Kidney (tissue), 14 donors: ENCODE measurements around the gene KLK12. TPM values are rescaled to one million over a fixed set of nuclear protein-coding genes. Genes with fewer than 3 reads are reported as not detected.

Experiments
- DNase-seq, 5 donors: peaks; one replicate each; pipeline ENCODE4 v3.0.0-alpha.2; 2013 to 2020
- FAIRE-seq: peaks from 2 replicates; lab custom pipeline; 2012; peaks lifted over from hg19 to GRCh38; lab: Jason Lieb, UNC
- H3K27ac ChIP-seq, 2 donors: one replicate each; pipeline ENCODE4 v1.7.0; 2013; ENCODE audit warnings: low read depth in 2 of 2, low read length in 2 of 2, inconsistent platforms in 1 of 2
- H3K27me3 ChIP-seq: one replicate; pipeline ENCODE4 v1.7.1; 2013; ENCODE audit warnings: low read length, inconsistent platforms; ENCODE audit not compliant: control insufficient read depth, insufficient read depth
- H3K36me3 ChIP-seq, 3 donors: one replicate each; pipeline versions ENCODE4 v1.7.0 to v1.7.1; 2013; ENCODE audit warnings: low read length in 3 of 3, control low read depth in 1 of 3, inconsistent platforms in 1 of 3; ENCODE audit not compliant: insufficient read depth in 3 of 3, control insufficient read depth in 2 of 3
- H3K4me1 ChIP-seq, 3 donors: one replicate each; pipeline versions ENCODE4 v1.7.0 to v1.7.1; 2013; ENCODE audit warnings: low read length in 3 of 3, inconsistent platforms in 1 of 3, low read depth in 1 of 3; ENCODE audit not compliant: control insufficient read depth in 2 of 3, insufficient read depth in 2 of 3
- H3K4me3 ChIP-seq, 3 donors: one replicate each; pipeline versions ENCODE4 v1.7.0 to v1.8.1; 2013; ENCODE audit warnings: low read length in 3 of 3, control low read depth in 1 of 3, inconsistent platforms in 1 of 3
- H3K9ac ChIP-seq, 3 donors: one replicate each; pipeline versions ENCODE4 v1.7.0 to v1.7.1; 2013; ENCODE audit warnings: low read length in 3 of 3, control low read depth in 1 of 3, inconsistent platforms in 1 of 3
- H3K9me3 ChIP-seq, 3 donors: one replicate each; pipeline versions ENCODE4 v1.7.0 to v1.7.1; 2013; ENCODE audit warnings: low read length in 3 of 3, control low read depth in 1 of 3, inconsistent platforms in 1 of 3; ENCODE audit not compliant: control insufficient read depth in 2 of 3, insufficient read depth in 1 of 3
- intact Hi-C: fragments of 100-400 bp; cut with DNase I; formaldehyde crosslinking; loops from one replicate; pipeline ENCODE4 v1.11.1; 2022
- polyA plus RNA-seq: library from polyadenylated mRNA; stranded (reverse); fragments of 350-450 nt; fragmentation: Illumina TruSeq; extraction: RNeasy Lipid Tissue Mini Kit (QIAGEN cat#74804); gene quantifications from one replicate; pipeline ENCODE4 v1.2.3, GENCODE V29; 2014; ENCODE audit warnings: low read depth, low replicate concordance; ENCODE audit not compliant: insufficient read depth
- total RNA-seq: library from RNA; stranded (reverse); fragmentation: NEBNext Ultra II Directional; extraction: Animal tissue kit (Norgen Biotek cat#: 25700); gene quantifications from one replicate; pipeline ENCODE4 v1.2.1, GENCODE V29; 2021
- TF ChIP-seq, protein P1 (sequence below): IDR thresholded peaks from 3 replicates; pipeline ENCODE4 v1.5.1; 2012; ENCODE audit warnings: mild to moderate bottlenecking, moderate library complexity, borderline replicate concordance; ENCODE audit not compliant: insufficient read depth; ENCODE audit errors: extremely low read depth
- donor health status: control.
- donor health status: control.
- donor health status: control.
- donor health status: control.
- donor health status: control.
- donor health status: DM: yes; HTN: yes; CAD: no.
- donor health status: Normal renal cell carcinoma (clear cell type).

The KLK12 gene
- total and polyA plus RNA-seq, 2 donors from 2014 or later: not detected

DNA sequence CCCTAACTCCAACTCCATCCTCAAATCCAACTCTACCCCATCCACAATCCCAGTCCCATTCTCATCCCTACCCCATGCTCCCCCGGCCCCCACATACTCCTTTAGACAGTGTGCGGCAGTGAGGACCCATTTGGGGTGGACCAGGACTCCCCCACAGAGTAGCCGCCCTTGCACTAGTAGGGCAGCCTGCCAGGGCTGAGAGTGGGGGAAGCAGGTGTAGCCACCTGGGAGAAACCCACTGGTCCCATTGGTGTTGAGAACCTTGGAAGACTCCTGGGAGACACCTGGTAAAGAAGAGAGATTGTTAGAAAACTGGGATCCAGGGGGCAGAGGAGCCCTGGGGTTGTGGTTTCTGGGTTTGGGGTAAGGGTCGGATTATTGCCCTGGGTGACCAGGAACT, 25.5 kb upstream of the KLK12 start:
- intact Hi-C loops: no loop called here
- TF ChIP-seq, protein P1, sequence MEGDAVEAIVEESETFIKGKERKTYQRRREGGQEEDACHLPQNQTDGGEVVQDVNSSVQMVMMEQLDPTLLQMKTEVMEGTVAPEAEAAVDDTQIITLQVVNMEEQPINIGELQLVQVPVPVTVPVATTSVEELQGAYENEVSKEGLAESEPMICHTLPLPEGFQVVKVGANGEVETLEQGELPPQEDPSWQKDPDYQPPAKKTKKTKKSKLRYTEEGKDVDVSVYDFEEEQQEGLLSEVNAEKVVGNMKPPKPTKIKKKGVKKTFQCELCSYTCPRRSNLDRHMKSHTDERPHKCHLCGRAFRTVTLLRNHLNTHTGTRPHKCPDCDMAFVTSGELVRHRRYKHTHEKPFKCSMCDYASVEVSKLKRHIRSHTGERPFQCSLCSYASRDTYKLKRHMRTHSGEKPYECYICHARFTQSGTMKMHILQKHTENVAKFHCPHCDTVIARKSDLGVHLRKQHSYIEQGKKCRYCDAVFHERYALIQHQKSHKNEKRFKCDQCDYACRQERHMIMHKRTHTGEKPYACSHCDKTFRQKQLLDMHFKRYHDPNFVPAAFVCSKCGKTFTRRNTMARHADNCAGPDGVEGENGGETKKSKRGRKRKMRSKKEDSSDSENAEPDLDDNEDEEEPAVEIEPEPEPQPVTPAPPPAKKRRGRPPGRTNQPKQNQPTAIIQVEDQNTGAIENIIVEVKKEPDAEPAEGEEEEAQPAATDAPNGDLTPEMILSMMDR: no peak
- no peak overlapping the region for H3K27ac ChIP-seq
- no peaks in the 10 kb centered on the region for H3K9me3 ChIP-seq
- no peaks in the 10 kb centered on the region for H3K36me3 ChIP-seq
- DNase-seq (no peak), FAIRE-seq (no peak)
- H3K9ac ChIP-seq: no peak overlapping the region
- no peaks in the 10 kb centered on the region for H3K4me1 ChIP-seq
- no peak overlapping the region for H3K4me3 ChIP-seq
- H3K27me3 ChIP-seq: no peaks in the 10 kb centered on the region

DNA sequence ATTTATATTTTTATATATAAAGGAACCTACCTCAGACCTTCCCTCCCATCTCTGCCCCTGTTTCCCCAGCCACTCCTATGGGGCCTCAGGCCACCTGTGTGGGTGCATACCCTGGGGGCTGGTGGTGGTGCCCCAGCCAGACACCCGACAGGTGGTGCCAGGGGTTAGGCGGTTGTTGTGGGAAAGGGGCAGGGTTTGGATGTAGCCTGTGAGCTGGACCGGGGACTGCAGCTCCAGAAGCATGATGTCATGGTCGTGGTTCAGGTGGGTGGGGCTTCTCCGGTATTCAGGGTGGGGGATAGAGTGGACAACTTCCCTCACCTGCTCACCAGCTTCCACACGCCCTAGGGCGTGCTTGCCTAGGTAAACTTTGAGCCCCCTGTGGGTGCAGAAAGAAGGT, 24.9 kb upstream of the KLK12 start:
- Histone ChIP-seq H3K9ac (no peak overlapping the region), H3K27ac (no peak overlapping the region), H3K4me1 (no peaks in the 10 kb centered on the region), H3K4me3 (no peak overlapping the region), H3K36me3 (no peaks in the 10 kb centered on the region), H3K9me3 (no peaks in the 10 kb centered on the region), H3K27me3 (no peaks in the 10 kb centered on the region)
- intact Hi-C loops: no loop called here
- FAIRE-seq: no peak
- TF ChIP-seq, protein P1: no peak
- DNase-seq: no peak

DNA sequence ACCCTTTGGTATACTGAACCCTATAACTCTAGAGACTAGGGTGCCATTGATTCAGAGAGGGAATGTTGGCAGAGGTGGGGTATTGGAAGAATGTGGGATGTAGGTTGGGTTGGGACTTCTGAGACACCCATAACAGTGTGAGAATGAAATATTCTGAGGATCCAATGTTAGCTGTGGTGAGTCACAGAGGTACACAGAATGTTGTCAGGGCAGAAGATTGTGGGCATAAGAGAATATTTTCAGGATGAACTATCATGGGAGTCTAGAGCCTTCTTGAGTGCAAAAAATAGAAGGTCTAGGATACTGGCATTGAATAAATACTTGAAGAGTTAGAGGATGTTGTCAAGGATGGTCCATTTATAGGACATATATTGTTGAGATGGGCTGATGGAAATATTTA, 21.1 kb upstream of the KLK12 start:
- FAIRE-seq: no peak
- no peak for DNase-seq
- H3K9me3 ChIP-seq: no peaks in the 10 kb centered on the region
- no peaks in the 10 kb centered on the region for H3K4me1 ChIP-seq
- intact Hi-C loops: no loop called here
- no peaks in the 10 kb centered on the region for H3K36me3 ChIP-seq
- no peak overlapping the region for H3K27ac ChIP-seq
- no peak overlapping the region for H3K9ac ChIP-seq
- no peaks in the 10 kb centered on the region for H3K27me3 ChIP-seq
- TF ChIP-seq, protein P1: no peak
- H3K4me3 ChIP-seq: no peak overlapping the region

DNA sequence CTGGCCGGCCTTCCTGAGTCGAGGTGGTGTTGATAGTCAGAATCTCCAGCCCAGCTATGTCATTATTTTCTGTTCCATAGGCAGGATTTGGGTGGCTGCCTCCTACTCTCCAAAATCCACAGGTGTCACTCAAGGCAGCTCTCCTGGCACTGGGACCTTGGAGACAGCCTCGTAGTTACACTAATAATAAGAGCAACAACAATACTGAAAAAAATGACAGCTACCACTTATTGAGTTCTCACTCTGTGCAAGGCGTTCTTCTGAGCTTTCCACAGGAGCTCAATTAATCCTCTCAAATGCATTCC, 12.2 kb upstream of the KLK12 start:
- FAIRE-seq: no peak
- DNase-seq: no peak
- H3K4me1 ChIP-seq: no peaks in the 10 kb centered on the region
- TF ChIP-seq, protein P1: no peak
- H3K27me3 ChIP-seq: no peaks in the 10 kb centered on the region
- intact Hi-C loops: no loop called here
- no peak overlapping the region for H3K9ac ChIP-seq
- no peak overlapping the region for H3K4me3 ChIP-seq
- H3K9me3 ChIP-seq: peaks cover 0 to 3% (median 0%) of the 10 kb centered on the region in 3 donors
- no peaks in the 10 kb centered on the region for H3K36me3 ChIP-seq
- H3K27ac ChIP-seq: no peak overlapping the region
